ENCODE measurements around the gene SMIM33. TPM values are rescaled to one million over a fixed set of nuclear protein-coding genes. Genes with fewer than 3 reads are reported as not detected.
A peak's percentile ranks its signal among the peaks of the same experiment; 100 is the strongest.
"Not testable (repeated sequence)": the region's sequence is repeated elsewhere in the genome, so short reads cannot be mapped to it uniquely, and the experiment has no call there.

SMIM33 gene
- total and polyA plus RNA-seq, 8 donors, result not detected

GRCh38 chr5:139430015-139430414 is 40.8 kb upstream of the SMIM33 start:
- no peaks in the 10 kb centered on the region for H3K9me3 ChIP-seq
- intact Hi-C loops (cut with DNase I), result no loop called here
- WGBS, 2 donors, result 78 to 79% methylated on average over 2 of the region's 2 CpGs
- DNase-seq (no peak), FAIRE-seq (no peak), ATAC-seq (no peak)
- H3K27ac ChIP-seq, result no peak overlapping the region
- H3K27me3 ChIP-seq, result no peaks in the 10 kb centered on the region
- H3K4me1 ChIP-seq, result no peaks in the 10 kb centered on the region
- no peak overlapping the region for H3K4me3 ChIP-seq
- TF ChIP-seq CTCF (IDR thresholded peaks at IDR 0.05), result no peak
- no peaks in the 10 kb centered on the region for H3K36me3 ChIP-seq

- H3K36me3 ChIP-seq, result no peaks in the 10 kb centered on the region
- FAIRE-seq (no peak), ATAC-seq (no peak), DNase-seq (no peak)
- no peak overlapping the region for H3K4me3 ChIP-seq
- H3K4me1 ChIP-seq, result no peaks in the 10 kb centered on the region
- no peaks in the 10 kb centered on the region for H3K27me3 ChIP-seq
- 52 to 76% methylated on average over 1 of the region's 1 CpG for WGBS, 2 donors
- no peak for TF ChIP-seq CTCF (IDR thresholded peaks at IDR 0.05)
- H3K9me3 ChIP-seq, result no peaks in the 10 kb centered on the region
- intact Hi-C loops (cut with DNase I), result no loop called here
- no peak overlapping the region for H3K27ac ChIP-seq
Measured at GRCh38 chr5:139431706-139432105, 39.1 kb upstream of the SMIM33 start.

- DNase-seq (no peak), FAIRE-seq (no peak), ATAC-seq (no peak)
- H3K4me3 ChIP-seq, result no peak overlapping the region
- 87 to 90% methylated on average over 3 of the region's 3 CpGs for WGBS, 2 donors
- no peaks in the 10 kb centered on the region for H3K4me1 ChIP-seq
- TF ChIP-seq CTCF (IDR thresholded peaks at IDR 0.05), result no peak
- H3K36me3 ChIP-seq, result no peaks in the 10 kb centered on the region
- intact Hi-C loops (cut with DNase I), result no loop called here
- H3K27me3 ChIP-seq, result no peaks in the 10 kb centered on the region
- no peak overlapping the region for H3K27ac ChIP-seq
- no peaks in the 10 kb centered on the region for H3K9me3 ChIP-seq
Measured at GRCh38 chr5:139435676-139436075, 35.1 kb upstream of the SMIM33 start.

- peak in 2 of 4 donors; percentile 1 for ATAC-seq
- Histone ChIP-seq H3K4me1 (no peaks in the 10 kb centered on the region), H3K9me3 (no peaks in the 10 kb centered on the region), H3K4me3 (peak overlapping the region; percentile 43 to 80 (median 66)), H3K36me3 (no peaks in the 10 kb centered on the region), H3K27ac (peak overlapping the region; percentile 84 to 91 (median 88)), H3K27me3 (no peaks in the 10 kb centered on the region)
- FAIRE-seq, result no peak
- WGBS, 2 donors, result 10 to 12% methylated on average over 8 of the region's 8 CpGs
- TF ChIP-seq CTCF (IDR thresholded peaks at IDR 0.05), result no peak
- intact Hi-C loops (cut with DNase I), result no loop called here
- DNase-seq, result no peak
Measured at GRCh38 chr5:139438707-139439012, 32.1 kb upstream of the SMIM33 start.

GRCh38 chr5:139439013-139439903 is 31.5 kb upstream of the SMIM33 start, which contains the start of gene DNAJC18:
TSS of gene DNAJC18 (minus strand) at chr5:139439525. CDS start at chr5:139439445, 80 bp downstream.
- no peak for TF ChIP-seq CTCF (IDR thresholded peaks at IDR 0.05)
- H3K27me3 ChIP-seq, result no peaks in the 10 kb centered on the region
- no peaks in the 10 kb centered on the region for H3K36me3 ChIP-seq
- no peaks in the 10 kb centered on the region for H3K9me3 ChIP-seq
- H3K4me3 ChIP-seq, result peak within 1 kb of the TSS; percentile 43 to 80 (median 66)
- H3K27ac ChIP-seq, result peak within 1 kb of the TSS; percentile 84 to 91 (median 88)
- ATAC-seq (peak; percentile 97 to 99 (median 98)), FAIRE-seq (no peak), DNase-seq (peak; percentile 87 to 95 (median 90))
- intact Hi-C loops (cut with DNase I), result no loop called here
- no peaks in the 10 kb centered on the region for H3K4me1 ChIP-seq
- WGBS, 2 donors, result 3 to 4% methylated on average over 49 of the region's 49 CpGs

GRCh38 chr5:139440416-139440815 is 30.4 kb upstream of the SMIM33 start:
- H3K27ac ChIP-seq; H3K4me3 ChIP-seq; H3K9me3 ChIP-seq; H3K36me3 ChIP-seq; H3K27me3 ChIP-seq; DNase-seq; FAIRE-seq; ATAC-seq; intact Hi-C loops (cut with DNase I); H3K4me1 ChIP-seq: not testable (repeated sequence)
- WGBS, 2 donors, result 94 to 96% methylated on average over 17 of the region's 17 CpGs
